ENCODE data around the gene TMPRSS3. TPM values are rescaled to one million over a fixed set of nuclear protein-coding genes. Genes with fewer than 3 reads are reported as not detected.

Gene TMPRSS3
- polyA plus RNA-seq, 1 of the 3 experiments (the other 2 are of a cell fraction), result not detected

DNA sequence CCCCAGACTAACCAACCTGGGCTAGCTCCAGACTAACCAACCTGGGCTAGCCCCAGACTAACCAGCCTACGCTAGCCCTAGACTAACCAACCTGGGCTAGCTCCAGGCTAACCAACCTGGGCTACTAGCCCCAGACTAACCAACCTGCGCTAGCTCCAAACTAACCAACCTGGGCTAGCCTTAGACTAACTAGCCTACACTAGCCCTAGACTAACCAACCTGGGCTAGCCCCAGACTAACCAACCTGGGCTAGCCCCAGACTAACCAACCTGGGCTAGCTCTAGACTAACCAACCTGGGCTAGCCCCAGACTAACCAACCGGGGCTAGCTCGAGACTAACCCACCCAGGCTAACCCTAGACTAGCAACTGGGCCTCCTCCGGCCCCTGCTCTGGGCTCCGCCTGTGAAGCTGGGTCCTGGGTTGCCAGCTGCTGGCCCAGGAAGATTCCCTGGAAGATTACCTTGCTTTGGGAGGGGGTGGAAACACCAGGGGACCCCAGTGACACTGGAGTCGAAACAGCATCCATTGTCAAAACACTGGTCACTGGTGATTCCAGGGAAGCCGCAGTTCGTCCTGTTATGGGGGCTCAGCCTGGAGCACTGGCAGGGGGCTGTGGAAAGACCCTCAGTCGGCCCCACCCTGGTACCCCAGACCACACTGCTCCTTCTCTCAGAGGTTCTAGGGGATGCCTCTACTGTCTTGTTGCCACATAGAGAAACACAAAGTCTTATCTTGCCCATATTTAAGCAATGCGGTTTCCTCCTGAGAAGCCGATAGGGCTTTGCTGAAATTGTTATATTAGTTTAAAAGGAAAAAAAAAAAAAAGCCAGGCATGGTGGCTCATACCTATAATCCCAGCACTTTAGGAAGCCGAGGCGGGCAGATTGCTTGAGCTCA lies 46.2 kb downstream of the TMPRSS3 start:
- H3K9ac ChIP-seq, result no peak overlapping the region
- H3K27me3 ChIP-seq (ENCODE audit: insufficient read depth), result no peaks in the 10 kb centered on the region
- H3K9me3 ChIP-seq, result no peaks in the 10 kb centered on the region; the same call in 1 of the 2 replicates
- no peaks in the 10 kb centered on the region for H3K79me2 ChIP-seq (ENCODE audit: insufficient read depth)
- H3K4me3 ChIP-seq (ENCODE audit: low read depth in 2 of 2, low read length in 1 of 2), result no peak overlapping the region
- H3K36me3 ChIP-seq (replicated peaks in 1 of 2; ENCODE audit: control insufficient read depth in 1 of 2, insufficient read depth in 2 of 2, low read length in 1 of 2), result no peaks in the 10 kb centered on the region
- H3K4me1 ChIP-seq (ENCODE audit: control insufficient read depth in 1 of 2, insufficient read depth in 2 of 2, low read depth in 1 of 2, low read length in 1 of 2), result no peaks in the 10 kb centered on the region
- TF ChIP-seq CHD2 (IDR thresholded peaks at IDR 0.05; ENCODE audit: low read length, partially characterized antibody) (no peak), TCF12 (IDR thresholded peaks at IDR 0.05) (no peak), TEAD4 (IDR thresholded peaks at IDR 0.05; ENCODE audit: borderline replicate concordance, insufficient read depth) (no peak), USF1 (IDR thresholded peaks at IDR 0.05; ENCODE audit: borderline replicate concordance, low read depth) (no peak), GABPA (IDR thresholded peaks at IDR 0.05; ENCODE audit: low read depth) (no peak), EZH2phosphoT487 (IDR thresholded peaks at IDR 0.05; ENCODE audit: borderline replicate concordance, low read depth) (no peak), FOSL2 (IDR thresholded peaks at IDR 0.05; ENCODE audit: borderline replicate concordance, low read depth) (no peak), JUND (IDR thresholded peaks at IDR 0.05) (no peak), NFIC (IDR thresholded peaks at IDR 0.05; ENCODE audit: borderline replicate concordance) (no peak)
- TF ChIP-seq, protein P1, sequence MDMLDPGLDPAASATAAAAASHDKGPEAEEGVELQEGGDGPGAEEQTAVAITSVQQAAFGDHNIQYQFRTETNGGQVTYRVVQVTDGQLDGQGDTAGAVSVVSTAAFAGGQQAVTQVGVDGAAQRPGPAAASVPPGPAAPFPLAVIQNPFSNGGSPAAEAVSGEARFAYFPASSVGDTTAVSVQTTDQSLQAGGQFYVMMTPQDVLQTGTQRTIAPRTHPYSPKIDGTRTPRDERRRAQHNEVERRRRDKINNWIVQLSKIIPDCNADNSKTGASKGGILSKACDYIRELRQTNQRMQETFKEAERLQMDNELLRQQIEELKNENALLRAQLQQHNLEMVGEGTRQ (IDR thresholded peaks at IDR 0.05; ENCODE audit: borderline replicate concordance, low read depth, low read length), result no peak
- POLR2A ChIA-PET, result interaction anchor here (0.7 kb wide), 1 partner anchor 12 kb away, joined by 3 read pairs; no protein-coding TSS in a partner anchor
- no peaks in the 10 kb centered on the region for H3F3A ChIP-seq (replicated peaks; ENCODE audit: insufficient read depth)
- WGBS (ENCODE audit: low lambda C conversion rate), result 50% methylated on average over 7 of the region's 14 CpGs
- H3K27ac ChIP-seq (ENCODE audit: low read depth in 2 of 2, low read length in 1 of 2), result no peak overlapping the region
- CTCF ChIA-PET, result interaction anchor here (0.6 kb wide), 1 partner anchor 591 kb away, joined by 3 read pairs; no protein-coding TSS in a partner anchor
- no peaks in the 10 kb centered on the region for H4K20me1 ChIP-seq (ENCODE audit: insufficient read depth)
- H2AFZ ChIP-seq (ENCODE audit: low read depth), result no peak overlapping the region
- no peak overlapping the region for H3K4me2 ChIP-seq
- DNase-seq, result no peak
- no peaks in the 10 kb centered on the region for H3K9me2 ChIP-seq

DNA sequence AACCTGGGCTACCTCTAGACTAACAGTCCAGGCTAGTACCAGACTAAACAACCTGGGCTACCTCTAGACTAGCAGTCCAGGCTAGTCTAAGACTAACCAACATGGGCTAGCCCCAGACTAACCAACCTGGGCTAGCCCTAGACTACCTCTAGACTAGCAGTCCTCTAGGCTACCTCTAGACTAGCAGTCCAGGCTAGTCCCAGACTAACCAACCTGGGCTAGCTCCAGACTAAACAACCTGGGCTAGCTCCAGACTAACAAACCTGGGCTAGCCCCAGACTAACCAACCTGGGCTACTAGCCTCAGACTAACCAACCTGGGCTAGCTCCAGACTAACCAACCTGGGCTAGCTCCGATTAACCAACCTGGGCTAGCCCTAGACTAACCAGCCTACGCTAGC lies 47.1 kb downstream of the TMPRSS3 start:
- DNase-seq, result no peak
- Histone ChIP-seq H3K4me2 (no peak overlapping the region), H3K4me1 (ENCODE audit: control insufficient read depth in 1 of 2, insufficient read depth in 2 of 2, low read depth in 1 of 2, low read length in 1 of 2) (no peaks in the 10 kb centered on the region), H3K36me3 (replicated peaks in 1 of 2; ENCODE audit: control insufficient read depth in 1 of 2, insufficient read depth in 2 of 2, low read length in 1 of 2) (no peaks in the 10 kb centered on the region), H4K20me1 (ENCODE audit: insufficient read depth) (no peaks in the 10 kb centered on the region), H2AFZ (ENCODE audit: low read depth) (no peak overlapping the region), H3K79me2 (ENCODE audit: insufficient read depth) (no peaks in the 10 kb centered on the region), H3K9me3 (no peaks in the 10 kb centered on the region), H3F3A (replicated peaks; ENCODE audit: insufficient read depth) (no peaks in the 10 kb centered on the region), H3K9me2 (no peaks in the 10 kb centered on the region), H3K27ac (ENCODE audit: low read depth in 2 of 2, low read length in 1 of 2) (no peak overlapping the region), H3K27me3 (ENCODE audit: insufficient read depth) (no peaks in the 10 kb centered on the region), H3K4me3 (ENCODE audit: low read depth in 2 of 2, low read length in 1 of 2) (no peak overlapping the region), H3K9ac (no peak overlapping the region)
- TF ChIP-seq, protein P2, sequence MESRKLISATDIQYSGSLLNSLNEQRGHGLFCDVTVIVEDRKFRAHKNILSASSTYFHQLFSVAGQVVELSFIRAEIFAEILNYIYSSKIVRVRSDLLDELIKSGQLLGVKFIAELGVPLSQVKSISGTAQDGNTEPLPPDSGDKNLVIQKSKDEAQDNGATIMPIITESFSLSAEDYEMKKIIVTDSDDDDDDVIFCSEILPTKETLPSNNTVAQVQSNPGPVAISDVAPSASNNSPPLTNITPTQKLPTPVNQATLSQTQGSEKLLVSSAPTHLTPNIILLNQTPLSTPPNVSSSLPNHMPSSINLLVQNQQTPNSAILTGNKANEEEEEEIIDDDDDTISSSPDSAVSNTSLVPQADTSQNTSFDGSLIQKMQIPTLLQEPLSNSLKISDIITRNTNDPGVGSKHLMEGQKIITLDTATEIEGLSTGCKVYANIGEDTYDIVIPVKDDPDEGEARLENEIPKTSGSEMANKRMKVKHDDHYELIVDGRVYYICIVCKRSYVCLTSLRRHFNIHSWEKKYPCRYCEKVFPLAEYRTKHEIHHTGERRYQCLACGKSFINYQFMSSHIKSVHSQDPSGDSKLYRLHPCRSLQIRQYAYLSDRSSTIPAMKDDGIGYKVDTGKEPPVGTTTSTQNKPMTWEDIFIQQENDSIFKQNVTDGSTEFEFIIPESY (IDR thresholded peaks at IDR 0.05; ENCODE audit: borderline replicate concordance, low read depth), result no peak
- TF ChIP-seq RFX5 (IDR thresholded peaks at IDR 0.05; ENCODE audit: low read length), result no peak
- WGBS (ENCODE audit: low lambda C conversion rate), result 26% methylated on average over 2 of the region's 2 CpGs
- CTCF ChIA-PET, result no interaction called here
- POLR2A ChIA-PET, result no interaction called here
